HG02970 (cell line): Measurements from ENCODE around the gene C14orf119.

Source experiments
- ATAC-seq: cut with Tn5 transposase; IDR thresholded peaks from one replicate; pipeline ENCODE4 v1.9.1; 2021; ENCODE audit warnings: mild to moderate bottlenecking, moderate library complexity, moderate number of reproducible peaks; ENCODE audit not compliant: unreplicated experiment, low FRiP score

C14orf119 gene

GRCh38 chr14:23086565-23086964 lies 8.7 kb upstream of the C14orf119 start:
- ATAC-seq, result no peak

- ATAC-seq, result no peak
Measured at GRCh38 chr14:23089498-23090253, 5.6 kb upstream of the C14orf119 start.

GRCh38 chr14:23090254-23090636 lies 5.1 kb upstream of the C14orf119 start:
- ATAC-seq, result no peak

GRCh38 chr14:23091294-23092225 lies 3.7 kb upstream of the C14orf119 start:
- ATAC-seq, result no peak

- ATAC-seq, result no peak
Measured at GRCh38 chr14:23093104-23093503, 2.2 kb upstream of the C14orf119 start.

- ATAC-seq, result no peak
Measured at GRCh38 chr14:23093526-23093925, 1.8 kb upstream of the C14orf119 start.

- ATAC-seq, result peak; percentile 25
Measured at GRCh38 chr14:23093991-23094665, 1.2 kb upstream of the C14orf119 start.

GRCh38 chr14:23094666-23095195 lies 574 bp upstream of the C14orf119 start, which contains the start of gene ACIN1:
TSS of gene ACIN1 (minus strand) at chr14:23095136. CDS start at chr14:23095112, 24 bp downstream.
- peak; percentile 36 for ATAC-seq

GRCh38 chr14:23097786-23098185 lies 2.5 kb downstream of the C14orf119 start:
- no peak for ATAC-seq

- no peak for ATAC-seq
Measured at GRCh38 chr14:23099212-23099861, 4.0 kb downstream of the C14orf119 start.

- ATAC-seq, result no peak
Measured at GRCh38 chr14:23101213-23101970, 6.1 kb downstream of the C14orf119 start.

- ATAC-seq, result no peak
Measured at GRCh38 chr14:23101986-23102625, 6.8 kb downstream of the C14orf119 start.

GRCh38 chr14:23102801-23103200 lies 7.5 kb downstream of the C14orf119 start:
- ATAC-seq, result no peak

GRCh38 chr14:23103581-23103980 lies 8.3 kb downstream of the C14orf119 start:
- no peak for ATAC-seq

GRCh38 chr14:23104070-23104590 lies 8.8 kb downstream of the C14orf119 start:
- no peak for ATAC-seq

GRCh38 chr14:23104591-23105347 lies 9.5 kb downstream of the C14orf119 start, which contains the start of gene CIROP:
TSS of gene CIROP (minus strand) at chr14:23104989. CDS start at chr14:23104920, 69 bp downstream.
- ATAC-seq, result no peak

- no peak for ATAC-seq
Measured at GRCh38 chr14:23105348-23105824, 10.1 kb downstream of the C14orf119 start.

- ATAC-seq, result no peak
Measured at GRCh38 chr14:23106747-23107045, 11.4 kb downstream of the C14orf119 start.
